Measurements from ENCODE around the gene ACSF3. TPM values are rescaled to one million over a fixed set of nuclear protein-coding genes. Genes with fewer than 3 reads are reported as not detected.

Gene ACSF3
- total RNA-seq, 4 donors from 2014 or later: 17.8 to 20.7 (median 19.4) TPM

DNA sequence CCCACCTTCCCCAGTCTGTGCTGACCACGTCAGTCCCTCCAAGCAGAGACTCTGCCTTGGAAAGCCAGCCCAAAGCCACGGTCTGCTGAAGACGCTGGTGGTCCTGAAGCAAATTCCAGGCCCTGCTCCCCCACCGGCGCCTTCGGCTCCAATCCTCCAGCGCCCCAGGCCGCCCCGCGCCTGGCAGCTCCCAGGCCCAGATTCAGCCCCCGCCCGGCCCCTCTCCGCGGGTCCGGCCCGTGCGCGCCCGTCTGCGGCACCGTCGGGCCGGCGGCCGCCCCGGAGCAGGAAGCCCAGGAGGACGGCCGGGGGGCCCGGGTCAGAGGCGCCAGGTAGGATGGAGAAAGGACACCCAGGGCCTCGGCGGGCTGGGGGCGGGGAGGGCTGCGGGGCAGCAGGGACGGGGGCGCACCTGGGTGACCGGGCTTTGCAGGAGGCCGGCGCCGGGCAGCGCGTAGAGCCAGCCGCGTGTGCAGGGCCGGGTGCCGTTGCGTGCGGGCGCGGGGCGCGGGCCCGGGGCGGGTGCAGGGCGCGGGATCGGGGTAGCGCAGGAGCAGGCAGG, 107.3 kb downstream of the ACSF3 start:
- H3K4me3 ChIP-seq: no peak overlapping the region
- DNase-seq (no peak), ATAC-seq (no peak)
- in situ Hi-C loops (cut with MboI; ENCODE audit: low sequenced_read_pairs in 4 of 4): loop anchor here in 2 of 4 donors (25.0 kb wide), 2 partner anchors 339 to 464 kb away; partner anchors contain the start of genes GALNS (in 1 of the 2), PABPN1L (in 1 of the 2) and TRAPPC2L (in 1 of the 2)
- H3K27me3 ChIP-seq: peaks cover 63 to 69% (median 68%) of the 10 kb centered on the region in 3 donors
- intact Hi-C loops (cut with DNase I; ENCODE audit: low total_unique reads): loop anchor here (2.0 kb wide), 1 partner anchor 30 kb away; the partner anchor contains the start of gene CDH15
- TF ChIP-seq, protein P1, sequence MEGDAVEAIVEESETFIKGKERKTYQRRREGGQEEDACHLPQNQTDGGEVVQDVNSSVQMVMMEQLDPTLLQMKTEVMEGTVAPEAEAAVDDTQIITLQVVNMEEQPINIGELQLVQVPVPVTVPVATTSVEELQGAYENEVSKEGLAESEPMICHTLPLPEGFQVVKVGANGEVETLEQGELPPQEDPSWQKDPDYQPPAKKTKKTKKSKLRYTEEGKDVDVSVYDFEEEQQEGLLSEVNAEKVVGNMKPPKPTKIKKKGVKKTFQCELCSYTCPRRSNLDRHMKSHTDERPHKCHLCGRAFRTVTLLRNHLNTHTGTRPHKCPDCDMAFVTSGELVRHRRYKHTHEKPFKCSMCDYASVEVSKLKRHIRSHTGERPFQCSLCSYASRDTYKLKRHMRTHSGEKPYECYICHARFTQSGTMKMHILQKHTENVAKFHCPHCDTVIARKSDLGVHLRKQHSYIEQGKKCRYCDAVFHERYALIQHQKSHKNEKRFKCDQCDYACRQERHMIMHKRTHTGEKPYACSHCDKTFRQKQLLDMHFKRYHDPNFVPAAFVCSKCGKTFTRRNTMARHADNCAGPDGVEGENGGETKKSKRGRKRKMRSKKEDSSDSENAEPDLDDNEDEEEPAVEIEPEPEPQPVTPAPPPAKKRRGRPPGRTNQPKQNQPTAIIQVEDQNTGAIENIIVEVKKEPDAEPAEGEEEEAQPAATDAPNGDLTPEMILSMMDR (IDR thresholded peaks at IDR 0.05 in 4 of 5, conservative IDR thresholded peaks at IDR 0.05 in 1 of 5): no peak
- no peak for TF ChIP-seq POLR2A (IDR thresholded peaks at IDR 0.05)
- H3K9me3 ChIP-seq: no peaks in the 10 kb centered on the region
- H3K4me1 ChIP-seq: no peaks in the 10 kb centered on the region
- no peak overlapping the region for H3K27ac ChIP-seq
- no peaks in the 10 kb centered on the region for H3K36me3 ChIP-seq

DNA sequence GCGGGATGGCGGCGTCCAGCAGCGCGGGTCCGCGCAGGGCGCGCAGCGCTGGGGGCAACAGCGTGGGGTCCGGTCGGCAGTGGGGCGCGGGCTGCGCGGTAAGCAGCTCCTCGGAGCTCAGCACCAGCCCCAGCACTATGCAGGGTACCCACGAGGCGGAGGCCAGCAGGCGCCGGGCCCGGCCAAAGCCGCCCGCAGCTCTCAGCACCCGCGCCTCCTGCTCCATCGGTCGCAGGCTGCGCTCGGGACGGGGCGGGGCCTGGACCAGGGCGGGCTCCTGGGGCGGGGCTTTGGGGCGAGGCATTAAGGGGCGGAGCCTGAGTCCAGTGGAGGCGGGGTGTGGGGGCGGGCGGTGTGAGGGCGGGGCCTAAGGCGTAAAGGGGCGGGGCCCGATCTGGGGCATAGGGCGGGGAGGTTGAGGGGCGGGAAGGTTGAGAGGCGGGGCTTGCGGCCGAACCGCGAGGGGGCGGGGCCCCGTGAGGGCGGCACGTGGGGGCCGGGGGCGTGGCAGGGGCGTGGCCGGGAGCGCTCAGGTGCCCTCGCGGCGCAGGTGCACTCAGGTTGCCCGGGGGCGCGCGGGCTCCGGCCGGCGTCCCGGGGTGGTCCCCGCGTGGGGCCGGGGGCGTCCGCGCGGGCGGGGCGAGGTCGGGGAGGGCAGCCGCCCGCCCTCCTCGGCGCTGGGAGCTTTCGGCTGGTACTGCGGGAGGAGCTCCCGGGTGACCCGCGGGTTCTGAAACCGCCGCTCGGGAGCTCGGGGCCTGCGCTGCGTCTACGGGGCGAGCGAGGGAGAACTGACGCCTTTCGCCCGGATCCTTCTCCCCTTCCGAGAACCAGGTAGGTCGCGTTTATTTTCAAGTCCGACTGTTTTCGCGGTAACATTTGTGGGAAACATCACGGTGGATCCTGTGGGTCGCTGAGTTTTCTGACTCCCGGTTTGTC, 108.1 kb downstream of the ACSF3 start:
- DNase-seq (peak; percentile 38 to 67), ATAC-seq (peak; percentile 59 to 69)
- in situ Hi-C loops (cut with MboI; ENCODE audit: low sequenced_read_pairs in 4 of 4) (loop anchor here in 2 of 4 donors (25.0 kb wide), 2 partner anchors 339 to 464 kb away; partner anchors contain the start of genes GALNS (in 1 of the 2), PABPN1L (in 1 of the 2) and TRAPPC2L (in 1 of the 2)), intact Hi-C loops (cut with DNase I; ENCODE audit: low total_unique reads) (loop anchor here (2.0 kb wide), 1 partner anchor 31 kb away; the partner anchor contains the start of gene CDH15)
- Histone ChIP-seq H3K4me3 (peak overlapping the region in 2 of 4 donors; percentile 28 to 35), H3K9me3 (no peaks in the 10 kb centered on the region), H3K27ac (no peak overlapping the region), H3K4me1 (no peaks in the 10 kb centered on the region), H3K36me3 (no peaks in the 10 kb centered on the region), H3K27me3 (peaks cover 68 to 71% (median 70%) of the 10 kb centered on the region in 3 donors)
- TF ChIP-seq, protein P1 (IDR thresholded peaks at IDR 0.05 in 4 of 5, conservative IDR thresholded peaks at IDR 0.05 in 1 of 5): no peak
- no peak for TF ChIP-seq POLR2A (IDR thresholded peaks at IDR 0.05)

DNA sequence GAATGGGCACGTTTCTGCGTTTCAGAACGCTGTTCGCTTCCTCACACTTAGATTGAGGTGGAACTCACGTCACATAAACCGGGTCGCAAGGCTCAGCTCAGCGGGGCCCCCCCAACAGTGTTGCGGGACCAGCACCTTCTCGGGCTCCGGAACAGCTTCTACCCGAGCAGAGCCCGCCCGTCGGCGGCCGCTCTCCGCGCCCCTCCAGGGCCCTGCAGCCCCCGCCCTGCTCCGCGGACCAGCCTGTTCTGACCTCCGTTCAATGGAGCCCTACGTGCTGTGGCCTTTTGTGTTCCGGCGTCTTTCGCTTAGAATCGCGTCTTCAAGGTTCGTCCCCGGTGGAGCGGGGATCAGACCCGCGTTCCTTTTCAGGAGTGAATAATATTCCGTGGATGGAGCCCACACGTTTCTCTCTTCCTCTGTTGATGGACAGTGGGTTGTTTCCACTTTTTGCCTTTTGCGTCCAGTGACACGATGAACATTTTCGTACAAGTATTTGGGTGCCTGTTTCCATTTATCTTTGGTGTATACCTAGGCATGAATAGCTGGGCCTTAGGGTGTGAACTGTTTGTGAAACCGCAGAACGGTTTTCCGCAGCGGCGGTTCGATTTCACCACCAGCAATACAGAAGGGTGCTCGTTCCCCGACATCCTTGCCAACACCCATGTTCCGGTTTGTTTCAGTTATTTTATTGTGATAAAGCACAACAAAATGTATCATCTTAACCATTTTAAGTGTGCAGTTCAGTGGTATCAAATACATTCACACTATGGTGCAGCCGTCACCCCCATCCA, 109.0 kb downstream of the ACSF3 start:
- no peaks in the 10 kb centered on the region for H3K4me1 ChIP-seq
- H3K9me3 ChIP-seq: no peaks in the 10 kb centered on the region
- H3K36me3 ChIP-seq: no peaks in the 10 kb centered on the region
- ATAC-seq (no peak), DNase-seq (no peak)
- TF ChIP-seq POLR2A (IDR thresholded peaks at IDR 0.05): no peak
- TF ChIP-seq, protein P1 (IDR thresholded peaks at IDR 0.05 in 4 of 5, conservative IDR thresholded peaks at IDR 0.05 in 1 of 5): no peak
- H3K27ac ChIP-seq: no peak overlapping the region
- H3K4me3 ChIP-seq: peak overlapping the region in 1 of 4 donors; percentile 35
- in situ Hi-C loops (cut with MboI; ENCODE audit: low sequenced_read_pairs in 4 of 4): loop anchor here in 2 of 4 donors (25.0 kb wide), 2 partner anchors 340 to 465 kb away; partner anchors contain the start of genes GALNS (in 1 of the 2), PABPN1L (in 1 of the 2) and TRAPPC2L (in 1 of the 2)
- intact Hi-C loops (cut with DNase I; ENCODE audit: low total_unique reads): no loop called here
- H3K27me3 ChIP-seq: peaks cover 66 to 71% (median 70%) of the 10 kb centered on the region in 3 donors

Other genes starting within 250 kb of the ACSF3 start
- 10 to 100 TPM in 2 of 4 donors, 1 to 10 TPM in 2; 8.8 to 14.7 (median 10.0) TPM for gene GALNS, start 236.9 kb upstream of the ACSF3 start, total RNA-seq
- 10 to 100 TPM; 17.8 to 27.9 (median 20.5) TPM for gene TRAPPC2L, start 236.7 kb upstream of the ACSF3 start, total RNA-seq
- not detected for gene PABPN1L, start 227.2 kb upstream of the ACSF3 start, total RNA-seq
- gene CBFA2T3, start 116.6 kb upstream of the ACSF3 start, total RNA-seq: 1 to 10 TPM in 3 of 4 donors, under 1 TPM in 1; 0.95 to 7.3 (median 3.3) TPM
- 10 to 100 TPM; 48.5 to 60.8 (median 51.0) TPM for gene CDH15, start 77.9 kb downstream of the ACSF3 start, total RNA-seq
- not detected for gene SLC22A31, start 106.7 kb downstream of the ACSF3 start, total RNA-seq
- 10 to 100 TPM; 10.7 to 21.3 (median 17.9) TPM for gene ZNF778, start 123.9 kb downstream of the ACSF3 start, total RNA-seq

Measured in gastrocnemius medialis (tissue), 4 donors.